K562 (cell line): ENCODE data around the gene DTD1. TPM values are rescaled to one million over a fixed set of nuclear protein-coding genes. Genes with fewer than 3 reads are reported as not detected.

Experiments used
- ADNP ChIP-seq: fragments of 200-800 bp; sonication (Bioruptor generic); IDR thresholded peaks from 2 replicates; pipeline ENCODE4 v1.6.1; 2016; ENCODE audit warnings: missing genetic modification characterization, missing compliant biosample characterization
- CEBPB ChIP-seq: fragments of 450-650 bp; IDR thresholded peaks from 2 replicates; pipeline ENCODE4 v1.6.1; 2016; ENCODE audit warnings: missing genetic modification characterization, missing compliant biosample characterization
- ELF1 ChIP-seq: fragments of 200-800 bp; sonication (Bioruptor generic); IDR thresholded peaks from 2 replicates; pipeline ENCODE4 v1.6.1; 2016; ENCODE audit warnings: missing genetic modification characterization, missing compliant biosample characterization
- EP400 ChIP-seq: fragments of 450-650 bp; IDR thresholded peaks from 2 replicates; pipeline ENCODE4 v1.6.1; 2017; ENCODE audit warnings: antibody characterized with exemption, mild to moderate bottlenecking, moderate library complexity
- FOXK1 ChIP-seq: sonication (generic); formaldehyde crosslinking; IDR thresholded peaks from 2 replicates; pipeline ENCODE4 v1.8.0; 2022; ENCODE audit warnings: missing genetic modification reagents, mild to moderate bottlenecking, borderline replicate concordance
- GTF2A2 ChIP-seq: IDR thresholded peaks from 2 replicates; pipeline ENCODE4 v1.6.1; 2016; ENCODE audit warnings: mild to moderate bottlenecking, missing genetic modification characterization, missing compliant biosample characterization
- HDAC1 ChIP-seq, 2 experiments: fragments of 450-650 bp; IDR thresholded peaks; 2 replicates each; pipeline ENCODE4 v1.6.1; 2016 to 2017; ENCODE audit warnings: inconsistent platforms in 1 of 2, mild to moderate bottlenecking in 1 of 2, moderate library complexity in 1 of 2
- HES1 ChIP-seq: fragments of 450-650 bp; IDR thresholded peaks from 2 replicates; pipeline ENCODE4 v1.6.1; 2016; ENCODE audit warnings: low read depth, mild to moderate bottlenecking, moderate library complexity
- MAFG ChIP-seq: fragments of 450-650 bp; conservative IDR thresholded peaks from 2 replicates; pipeline ENCODE4 v1.6.1; 2016; ENCODE audit warnings: missing genetic modification characterization, missing compliant biosample characterization
- MTA3 ChIP-seq: fragments of 450-650 bp; formaldehyde crosslinking; IDR thresholded peaks from 2 replicates; pipeline ENCODE4 v1.6.1; 2017; ENCODE audit warnings: mild to moderate bottlenecking, borderline replicate concordance
- NCOA4 ChIP-seq: fragments of 450-650 bp; IDR thresholded peaks from 2 replicates; pipeline ENCODE4 v1.6.1; 2018; ENCODE audit warnings: mild to moderate bottlenecking; ENCODE audit not compliant: partially characterized antibody
- NFRKB ChIP-seq: fragments of 450-650 bp; IDR thresholded peaks from 2 replicates; pipeline ENCODE4 v1.6.1; 2016; ENCODE audit warnings: low read depth
- POLR3G ChIP-seq: IDR thresholded peaks from 2 replicates; pipeline ENCODE4 v1.6.1; 2011; ENCODE audit not compliant: insufficient read length, insufficient replicate concordance; ENCODE audit errors: extremely low read depth
- PPARD ChIP-seq: fragments of 250-450 bp; sonication (Bioruptor Pico); IDR thresholded peaks from 2 replicates; pipeline ENCODE4 v1.8.0; 2022; ENCODE audit warnings: inconsistent platforms, mild to moderate bottlenecking, moderate library complexity
- SP1 ChIP-seq: sonication (generic); formaldehyde crosslinking; IDR thresholded peaks from 2 replicates; pipeline ENCODE4 v1.8.1; 2022; ENCODE audit warnings: mild to moderate bottlenecking, missing genetic modification reagents
- ZBTB49 ChIP-seq: sonication (generic); formaldehyde crosslinking; IDR thresholded peaks from 2 replicates; pipeline ENCODE4 v1.8.0; 2022; ENCODE audit warnings: missing genetic modification reagents, mild to moderate bottlenecking, borderline replicate concordance
- ZKSCAN3 ChIP-seq: fragments of 250-450 bp; sonication (Bioruptor Pico); IDR thresholded peaks from 2 replicates; pipeline ENCODE4 v1.4.0; 2020
- ZNF121 ChIP-seq: sonication (generic); formaldehyde crosslinking; conservative IDR thresholded peaks from 2 replicates; pipeline ENCODE4 v1.8.0; 2022; ENCODE audit warnings: missing genetic modification reagents
- ZNF436 ChIP-seq: fragments of 250-450, 450-650 bp; sonication (Bioruptor Pico); formaldehyde crosslinking; IDR thresholded peaks from 2 replicates; pipeline ENCODE4 v1.7.0; 2020; ENCODE audit warnings: mild to moderate bottlenecking
- ZNF561 ChIP-seq: fragments of 450-650 bp; formaldehyde crosslinking; conservative IDR thresholded peaks from 2 replicates; pipeline ENCODE4 v1.4.0; 2020; ENCODE audit warnings: mild to moderate bottlenecking, moderate library complexity
- ZNF707 ChIP-seq: fragments of 250-450 bp; sonication (Bioruptor Pico); conservative IDR thresholded peaks from 2 replicates; pipeline ENCODE4 v1.8.0; 2022; ENCODE audit warnings: inconsistent platforms, mild to moderate bottlenecking, moderate library complexity
- polyA plus RNA-seq, 8 experiments: library from polyadenylated mRNA; depleted of rRNA in 4 of 8; stranded (reverse) in 5 of 8; unstranded in 3 of 8; fragments of >200 nt; fragmentation: Nextera tagmentation in 2 of 8; fragmentation: Illumina TruSeq in 1 of 8; extraction: Ambion mirVana in 2 of 8; extraction: Trizol in 1 of 8; gene quantifications; 2 replicates each; pipeline versions ENCODE4 v1.2.1 to v1.2.3, GENCODE V29; 2011 to 2014; ENCODE audit warnings: inconsistent platforms in 1 of 8, missing spikeins in 1 of 8
- total RNA-seq, 7 experiments: library from RNA; depleted of rRNA in 6 of 7; stranded (reverse); fragments of >200 nt in 6 of 7; fragmentation: Illumina TruSeq in 2 of 7; extraction: Trizol in 2 of 7; gene quantifications; 2 replicates each; pipeline versions ENCODE4 v1.2.1 to v1.2.3, GENCODE V29; 2011 to 2021; ENCODE audit warnings: low replicate concordance in 1 of 7
- TF ChIP-seq, protein P1 (sequence below): fragments of 450-650 bp; formaldehyde crosslinking; IDR thresholded peaks from 2 replicates; pipeline ENCODE4 v1.4.0; 2020; ENCODE audit warnings: mild to moderate bottlenecking, moderate library complexity
- TF ChIP-seq, protein P2 (sequence below): sonication (generic); formaldehyde crosslinking; IDR thresholded peaks from 2 replicates; pipeline ENCODE4 v1.8.1; 2023; ENCODE audit warnings: mild to moderate bottlenecking, missing genetic modification reagents

DTD1 gene
- total and polyA plus RNA-seq, 9 of the 15 experiments (the other 6 are each of a cell fraction or from before 2014, with no cell fraction given) = 5.7 to 28.6 (median 26.8) TPM

GRCh38 chr20:18587665-18588573 is at the start of gene DTD1 (continued):
- TF ChIP-seq, protein P1, sequence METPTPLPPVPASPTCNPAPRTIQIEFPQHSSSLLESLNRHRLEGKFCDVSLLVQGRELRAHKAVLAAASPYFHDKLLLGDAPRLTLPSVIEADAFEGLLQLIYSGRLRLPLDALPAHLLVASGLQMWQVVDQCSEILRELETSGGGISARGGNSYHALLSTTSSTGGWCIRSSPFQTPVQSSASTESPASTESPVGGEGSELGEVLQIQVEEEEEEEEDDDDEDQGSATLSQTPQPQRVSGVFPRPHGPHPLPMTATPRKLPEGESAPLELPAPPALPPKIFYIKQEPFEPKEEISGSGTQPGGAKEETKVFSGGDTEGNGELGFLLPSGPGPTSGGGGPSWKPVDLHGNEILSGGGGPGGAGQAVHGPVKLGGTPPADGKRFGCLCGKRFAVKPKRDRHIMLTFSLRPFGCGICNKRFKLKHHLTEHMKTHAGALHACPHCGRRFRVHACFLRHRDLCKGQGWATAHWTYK (CRISPR knock-in tag) = no peak
- TF ChIP-seq, protein P2, sequence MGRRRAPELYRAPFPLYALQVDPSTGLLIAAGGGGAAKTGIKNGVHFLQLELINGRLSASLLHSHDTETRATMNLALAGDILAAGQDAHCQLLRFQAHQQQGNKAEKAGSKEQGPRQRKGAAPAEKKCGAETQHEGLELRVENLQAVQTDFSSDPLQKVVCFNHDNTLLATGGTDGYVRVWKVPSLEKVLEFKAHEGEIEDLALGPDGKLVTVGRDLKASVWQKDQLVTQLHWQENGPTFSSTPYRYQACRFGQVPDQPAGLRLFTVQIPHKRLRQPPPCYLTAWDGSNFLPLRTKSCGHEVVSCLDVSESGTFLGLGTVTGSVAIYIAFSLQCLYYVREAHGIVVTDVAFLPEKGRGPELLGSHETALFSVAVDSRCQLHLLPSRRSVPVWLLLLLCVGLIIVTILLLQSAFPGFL (CRISPR knock-in tag) = no peak
- peak; percentile 94 for TF ChIP-seq ADNP (tag)
- no peak for TF ChIP-seq EP400
- TF ChIP-seq CEBPB (tag) = no peak
- TF ChIP-seq MTA3 = peak; percentile 58; the same call in 1 of the 2 replicates
- no peak for TF ChIP-seq NFRKB
- no peak for TF ChIP-seq ZNF707 (CRISPR knock-in tag)
- no peak for TF ChIP-seq ZKSCAN3
- TF ChIP-seq GTF2A2 (tag) = no peak
- no peak for TF ChIP-seq NCOA4
- no peak for TF ChIP-seq ZNF561 (CRISPR knock-in tag)
- TF ChIP-seq HES1 = no peak
- TF ChIP-seq ZNF121 (CRISPR knock-in tag) = no peak
- TF ChIP-seq PPARD (CRISPR knock-in tag) = no peak
- TF ChIP-seq ELF1 (tag) = 0 out of 2 replicates have a peak, but pooled peaks have one; percentile 48
- TF ChIP-seq MAFG (tag) = no peak
- no peak for TF ChIP-seq POLR3G
- TF ChIP-seq ZBTB49 = no peak
- peak; percentile 79 for TF ChIP-seq SP1 (CRISPR knock-in tag)
- TF ChIP-seq FOXK1 (CRISPR knock-in tag) = no peak
- TF ChIP-seq HDAC1 (IDR thresholded peaks at IDR 0.05) = peak in 1 of 2 experiments; percentile 34; a peak in 1 of 4 replicates
- no peak for TF ChIP-seq ZNF436 (CRISPR knock-in tag)
